GM03348 (cell line): Measurements from ENCODE around the gene CALHM6.
A peak's percentile ranks its signal among the peaks of the same experiment; 100 is the strongest.
"Not testable (repeated sequence)": the region's sequence is repeated elsewhere in the genome, so short reads cannot be mapped to it uniquely, and the experiment has no call there.

ENCODE experiments used
- DNase-seq: peaks from one replicate; pipeline ENCODE4 v3.0.0; 2012; ENCODE audit warnings: low spot score

Gene CALHM6

GRCh38 chr6:116482780-116483179, 21.6 kb downstream of the CALHM6 start:
- no peak for DNase-seq

- DNase-seq = no peak
Measured at GRCh38 chr6:116483616-116484015, 22.4 kb downstream of the CALHM6 start.

GRCh38 chr6:116485559-116486184, 24.5 kb downstream of the CALHM6 start:
- DNase-seq = no peak

GRCh38 chr6:116491610-116492330, 30.6 kb downstream of the CALHM6 start:
- no peak for DNase-seq

- no peak for DNase-seq
Measured at GRCh38 chr6:116492331-116493067, 31.3 kb downstream of the CALHM6 start.

GRCh38 chr6:116495161-116495560, 34.0 kb downstream of the CALHM6 start:
- not testable (repeated sequence) for DNase-seq

GRCh38 chr6:116497113-116497676, 36.0 kb downstream of the CALHM6 start:
- no peak for DNase-seq

- no peak for DNase-seq
Measured at GRCh38 chr6:116500969-116501433, 39.8 kb downstream of the CALHM6 start.

GRCh38 chr6:116507324-116507723, 46.1 kb downstream of the CALHM6 start:
- DNase-seq = no peak

GRCh38 chr6:116508527-116508926, 47.4 kb downstream of the CALHM6 start:
- no peak for DNase-seq

- DNase-seq = peak; percentile 85
Measured at GRCh38 chr6:116511424-116512110, 50.4 kb downstream of the CALHM6 start, which contains the start of gene CALHM5. Gene CALHM5 (plus strand): TSS chr6:116511639. CDS start chr6:116511697, 58 bp downstream.

- DNase-seq = no peak
Measured at GRCh38 chr6:116512111-116512559, 51.0 kb downstream of the CALHM6 start.

- DNase-seq = no peak
Measured at GRCh38 chr6:116512734-116513133, 51.6 kb downstream of the CALHM6 start.
